Measurements from ENCODE around the gene GSN.

The GSN gene

DNA sequence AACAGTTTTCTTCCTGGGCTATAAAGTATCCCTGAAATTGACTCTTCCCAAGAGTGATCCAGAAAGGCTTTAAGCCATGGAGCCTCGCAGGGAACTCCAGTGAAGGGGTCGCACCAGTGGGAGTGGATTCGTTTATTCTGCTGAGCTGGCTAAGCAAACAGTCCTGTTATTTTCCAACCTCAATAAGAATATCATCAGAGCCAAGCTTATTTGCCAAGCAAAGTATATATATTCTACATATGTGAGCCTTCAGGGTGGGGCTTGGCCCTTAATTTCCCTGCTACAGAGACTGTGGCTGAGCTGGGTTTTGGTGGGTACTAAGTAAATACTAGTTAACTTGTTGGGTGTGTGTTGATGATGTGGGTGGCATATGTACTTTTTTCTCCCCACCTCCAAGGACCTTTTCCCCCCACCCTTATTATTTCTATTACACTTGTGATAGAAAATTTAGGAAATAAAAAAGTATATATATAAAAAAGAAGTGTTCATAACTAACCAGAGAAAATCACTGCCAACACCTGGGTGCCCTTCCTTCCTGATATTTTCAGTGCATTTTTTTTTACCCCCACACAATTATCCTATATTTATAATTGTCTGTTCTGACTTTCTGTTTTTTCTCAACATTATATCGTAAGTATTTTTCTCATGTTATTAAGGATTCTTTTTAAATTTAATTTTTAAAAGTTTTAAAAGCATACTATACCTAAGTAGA, 5.3 kb downstream of the GSN start:
- peak; percentile 13 for DNase-seq

DNA sequence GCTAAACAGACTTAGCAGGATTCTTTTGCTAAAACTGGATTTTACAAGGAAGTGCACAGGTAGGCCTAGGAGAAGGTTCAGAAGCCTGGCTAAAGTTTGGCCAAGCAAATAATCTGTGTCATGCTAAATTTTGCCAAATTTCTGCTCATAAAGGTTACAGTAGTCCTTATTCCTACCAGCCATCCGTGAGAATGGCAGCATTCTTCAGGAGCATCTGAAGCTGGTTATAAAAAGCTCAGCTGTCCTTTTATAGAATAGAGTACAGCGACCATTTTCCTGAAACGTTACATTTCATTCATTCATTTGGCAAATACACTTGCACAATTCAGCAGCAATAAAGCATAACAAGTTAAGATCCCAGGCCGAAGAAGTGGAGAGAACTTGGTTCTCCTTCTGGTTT, 6.9 kb downstream of the GSN start:
- no peak for DNase-seq

DNA sequence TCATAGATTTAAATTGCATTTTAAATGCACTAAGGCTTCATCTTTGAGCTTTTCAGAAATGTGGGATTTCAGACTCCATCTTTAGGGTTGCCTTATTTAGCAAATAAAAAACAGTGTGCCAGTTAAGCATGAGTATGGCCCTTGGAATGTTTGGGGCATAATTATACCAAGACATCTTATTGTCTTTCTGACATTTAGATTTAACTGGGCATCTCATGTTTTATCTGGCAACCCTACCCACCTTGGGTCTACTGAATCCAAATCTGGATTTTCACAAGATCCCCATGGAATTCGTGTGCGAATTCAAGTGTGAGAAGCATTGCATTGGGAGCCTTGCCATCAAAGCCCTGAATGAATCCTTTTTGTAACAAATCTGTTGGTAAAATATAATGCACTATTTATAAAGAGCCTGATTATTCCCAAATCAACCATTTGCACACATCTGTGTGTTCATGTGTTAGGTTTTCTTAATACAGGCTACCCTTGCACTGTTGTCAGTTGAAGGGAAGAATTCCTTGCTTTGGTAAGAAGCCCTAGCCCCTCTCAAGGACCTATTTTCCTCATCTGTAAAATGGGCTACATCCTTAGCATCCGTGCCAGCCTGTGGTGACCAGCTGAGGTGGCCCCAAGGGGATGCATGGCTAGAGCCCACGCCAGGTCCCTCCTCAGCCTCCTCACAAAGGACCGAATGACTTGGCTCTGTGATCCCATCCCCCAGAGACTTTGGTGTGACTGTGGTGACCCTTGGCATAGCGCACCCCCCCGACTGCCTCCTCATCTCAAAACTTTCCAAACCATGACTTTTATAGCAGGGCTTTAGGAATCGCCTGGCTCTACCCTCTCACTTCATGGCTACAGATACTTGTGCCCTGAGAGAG, 8.1 kb downstream of the GSN start:
- no peak for DNase-seq

DNA sequence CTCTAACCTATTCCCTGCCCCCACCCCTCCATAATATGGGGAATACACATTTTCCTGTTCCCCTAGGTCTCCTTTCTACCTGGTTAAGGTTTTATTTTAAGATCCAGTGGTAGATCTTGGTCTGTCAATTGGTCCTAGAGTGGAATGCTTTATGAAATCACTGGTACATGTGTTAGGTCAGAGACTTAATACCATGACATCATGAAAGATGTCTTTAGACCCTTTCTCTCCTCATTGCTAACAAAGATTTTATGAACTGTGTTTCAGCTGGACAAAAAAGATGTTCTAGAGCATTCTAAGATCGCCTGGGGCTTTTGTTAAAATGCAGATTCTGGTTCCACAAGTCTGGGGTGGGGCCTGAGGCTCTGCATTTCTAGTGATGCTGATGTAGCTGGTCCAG, 9.1 kb downstream of the GSN start:
- DNase-seq: peak; percentile 18

DNA sequence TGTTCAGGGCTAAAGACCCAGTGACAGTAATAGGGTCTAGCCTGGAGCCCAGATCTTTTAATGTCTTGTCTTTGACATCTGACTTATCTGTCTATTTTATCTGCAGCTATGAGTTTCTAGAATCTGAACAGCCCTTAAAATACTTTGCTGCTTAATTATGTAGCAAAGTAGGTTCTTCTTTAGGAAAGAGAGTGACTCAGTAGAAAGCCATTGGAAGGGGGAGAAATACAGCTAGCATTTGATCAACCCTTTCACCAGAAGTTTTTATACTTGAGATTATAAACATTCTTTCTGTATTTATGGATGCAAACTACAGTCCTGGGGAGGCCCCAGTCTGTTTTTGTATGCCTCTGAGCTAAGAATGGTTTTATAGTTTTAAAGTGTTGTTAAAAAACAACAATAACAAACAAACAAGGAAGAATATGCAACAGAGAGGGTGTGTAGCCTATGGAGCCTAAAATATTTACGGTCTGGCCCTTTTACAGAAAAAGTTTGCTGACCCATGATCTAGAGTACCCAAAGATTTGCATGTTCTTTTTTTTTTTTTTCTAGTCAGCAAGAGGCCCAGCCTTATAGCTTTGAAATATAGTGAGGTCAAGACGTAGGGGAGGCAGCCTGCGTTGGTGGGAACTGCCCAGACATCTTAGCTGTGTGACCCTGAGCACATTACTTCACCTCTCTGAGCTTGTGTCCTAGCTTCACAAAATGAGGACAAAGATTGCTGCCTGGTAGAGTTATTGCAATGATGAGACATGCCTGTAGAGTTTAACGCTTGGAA, 9.7 kb downstream of the GSN start:
- peak; percentile 14 for DNase-seq

DNA sequence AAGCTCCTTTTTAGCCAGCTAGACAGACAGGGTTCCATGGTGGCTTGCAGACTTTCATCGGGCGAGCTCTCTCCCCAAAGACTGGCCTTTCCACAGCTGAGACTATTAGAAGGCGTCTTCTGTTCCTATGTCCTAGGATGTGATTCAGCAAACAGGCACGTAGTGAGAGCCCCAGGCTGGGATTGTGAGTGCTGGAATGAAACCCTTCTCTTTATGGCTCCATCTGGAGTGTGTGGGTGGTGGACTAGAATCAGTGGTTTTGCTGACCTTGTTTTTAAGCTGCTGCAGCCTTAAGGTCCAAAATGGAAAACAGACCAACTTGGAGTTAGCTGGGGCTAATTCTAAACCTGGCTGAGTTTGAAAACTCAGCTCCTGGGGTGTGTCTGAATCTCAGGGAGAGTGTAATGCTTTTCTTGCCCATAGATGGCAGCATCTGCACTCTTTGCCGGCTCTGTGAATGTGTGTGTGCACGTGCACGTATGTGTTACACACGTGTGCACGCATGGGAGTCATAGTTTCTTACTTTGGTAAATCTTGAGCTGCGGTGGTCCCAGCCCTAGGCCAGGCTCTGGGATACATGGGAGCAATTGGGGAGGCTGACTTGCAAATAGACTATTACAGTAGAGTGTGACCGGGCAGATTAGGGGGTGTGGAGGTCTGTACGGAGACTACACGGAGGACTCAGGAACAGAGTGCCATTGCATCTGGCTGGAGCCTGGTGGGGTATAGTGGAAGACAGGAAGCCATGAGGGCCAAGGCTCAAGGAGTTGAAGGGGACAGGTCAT, 10.7 kb downstream of the GSN start:
- DNase-seq: peak; percentile 89

DNA sequence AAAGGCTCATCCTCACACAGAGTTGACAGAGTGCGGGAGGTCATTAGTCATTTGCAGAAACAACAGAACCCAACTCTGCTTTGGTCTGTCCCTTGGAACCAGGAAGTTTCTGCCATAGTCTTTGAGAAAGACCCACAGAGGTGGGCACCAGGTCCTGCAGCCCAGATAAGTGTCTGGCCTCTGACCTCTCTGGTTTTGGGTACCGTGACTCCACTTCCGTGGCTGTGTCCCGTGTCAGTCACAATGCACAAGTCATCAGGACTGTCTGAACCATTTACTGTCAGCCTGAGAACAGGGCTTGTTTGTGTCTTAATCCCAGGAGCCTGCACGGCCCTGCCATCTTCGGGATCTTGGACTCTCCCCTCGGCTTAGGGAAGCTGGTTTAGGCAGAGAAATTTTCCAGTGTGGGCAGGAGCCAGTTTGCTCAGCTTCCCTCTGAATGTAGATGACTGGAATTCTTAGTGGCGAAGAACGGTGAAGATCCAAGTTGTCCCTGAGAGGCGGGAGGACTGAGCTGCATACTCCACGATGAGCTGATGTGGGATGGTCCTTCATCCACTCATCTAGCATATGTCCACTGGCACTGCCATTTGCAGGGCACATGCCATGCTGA, 11.9 kb downstream of the GSN start:
- peak; percentile 8 for DNase-seq

DNA sequence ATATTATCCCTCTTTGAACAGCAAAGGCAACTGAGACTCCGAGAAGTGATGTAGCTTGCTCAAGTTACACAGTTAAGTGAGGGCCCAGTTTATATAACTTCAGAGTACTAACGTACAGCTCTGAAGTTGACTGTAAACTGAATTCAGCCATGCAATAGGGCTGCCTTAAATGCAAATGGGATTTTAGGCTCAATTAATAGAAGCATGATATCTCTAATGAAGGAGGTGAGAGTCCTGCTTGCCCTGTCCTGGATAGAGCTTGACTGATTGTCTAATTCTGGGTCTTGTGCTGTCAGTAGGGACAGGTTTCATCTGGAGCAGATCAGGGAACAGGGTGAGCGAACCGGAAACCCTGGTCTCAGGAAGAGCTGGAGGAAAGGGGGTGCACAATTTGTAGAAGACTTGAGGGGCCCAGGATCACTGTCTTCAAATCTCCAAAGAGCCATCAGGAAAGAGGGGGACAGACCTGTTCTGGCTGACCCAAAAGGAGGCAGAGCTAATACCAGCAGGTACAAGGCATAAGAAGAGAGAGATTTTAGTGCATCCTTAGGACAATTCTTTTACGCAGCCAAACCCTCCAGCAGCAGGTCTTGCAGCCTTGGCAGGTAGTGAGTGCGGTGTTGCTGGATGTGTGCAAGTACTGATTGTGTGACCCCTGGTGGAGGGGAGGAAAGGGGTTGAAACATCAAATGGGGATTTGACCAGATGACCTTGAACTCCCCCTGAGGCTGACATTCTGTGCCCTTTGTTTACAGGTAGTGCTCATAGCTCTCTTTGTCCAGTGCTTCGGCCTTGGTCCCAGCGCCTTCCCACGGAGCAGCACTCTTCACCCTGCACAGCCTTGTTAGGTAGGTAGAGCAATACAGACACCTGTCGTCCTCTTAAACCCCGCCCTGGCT, 13.0 kb downstream of the GSN start:
- no peak for DNase-seq

DNA sequence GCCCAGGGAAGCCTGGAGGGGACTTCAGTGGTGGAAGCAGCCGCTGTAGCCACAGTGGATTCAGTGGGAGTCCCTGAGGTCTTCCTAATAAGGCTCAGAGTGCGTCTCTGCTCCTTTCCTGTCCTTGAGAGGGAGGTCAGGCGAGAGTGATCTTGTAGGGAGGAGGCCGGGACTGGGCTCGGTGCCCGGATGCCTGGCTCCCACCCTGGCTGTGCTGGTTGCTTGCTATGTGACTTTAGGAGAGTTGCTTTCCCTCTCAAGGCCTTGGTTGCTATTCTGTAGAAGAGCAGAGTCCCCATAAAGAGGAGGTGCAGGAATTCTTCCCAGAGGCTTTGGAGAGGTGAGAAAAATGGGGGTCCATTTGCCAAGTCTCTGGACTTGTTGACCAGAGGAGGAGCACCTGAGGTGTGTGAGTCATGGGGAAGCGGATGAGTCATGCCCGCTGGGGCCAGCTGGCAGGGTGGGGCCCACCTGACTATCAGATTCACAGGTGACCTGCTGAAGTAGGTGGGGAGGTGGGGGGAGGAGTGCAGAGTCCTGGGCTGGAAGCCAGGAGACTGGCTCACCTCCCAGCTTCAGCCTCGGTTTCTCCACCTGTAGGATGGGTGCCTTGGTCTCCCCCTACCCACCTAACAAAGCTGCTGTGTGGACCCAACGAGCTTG, 13.8 kb downstream of the GSN start:
- DNase-seq: no peak

DNA sequence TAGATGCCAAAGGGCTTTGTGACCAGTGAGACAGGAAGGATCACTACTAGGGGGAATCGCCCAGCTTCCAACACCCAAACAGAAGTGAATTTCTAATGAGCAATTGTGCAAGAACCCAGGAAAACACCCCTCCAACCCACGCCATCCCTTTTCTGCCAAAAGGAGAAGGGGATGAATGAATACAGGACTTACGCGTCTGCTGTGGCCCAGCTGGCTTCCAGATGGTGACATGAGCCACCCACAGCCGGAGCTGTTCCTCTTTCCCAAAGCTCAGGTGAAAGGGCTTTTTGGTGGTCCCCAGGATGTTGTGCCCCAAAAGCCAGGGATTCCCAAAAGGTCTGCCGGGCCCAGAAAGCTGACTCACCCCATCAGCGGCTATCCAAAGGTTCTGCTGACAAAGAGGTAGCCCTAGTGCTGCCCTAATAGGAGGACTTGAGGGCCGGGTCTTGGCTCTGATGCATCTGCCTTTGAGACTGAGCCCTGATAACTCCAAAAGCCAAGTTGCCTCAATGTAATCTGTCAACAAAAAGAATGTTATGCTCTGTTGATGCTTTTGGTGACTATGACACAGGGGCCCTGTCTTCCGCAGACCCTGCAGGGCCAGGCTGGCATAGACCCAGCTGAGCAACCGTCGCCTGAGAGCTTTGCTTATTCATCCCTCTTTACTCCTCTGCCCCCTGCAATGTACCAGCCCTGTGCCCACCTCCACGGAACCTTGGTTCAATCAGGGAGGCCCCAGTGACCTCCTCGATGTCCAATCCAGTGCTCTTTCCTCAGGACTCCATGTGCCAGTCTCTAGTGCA, 14.5 kb downstream of the GSN start:
- peak; percentile 32 for DNase-seq

DNA sequence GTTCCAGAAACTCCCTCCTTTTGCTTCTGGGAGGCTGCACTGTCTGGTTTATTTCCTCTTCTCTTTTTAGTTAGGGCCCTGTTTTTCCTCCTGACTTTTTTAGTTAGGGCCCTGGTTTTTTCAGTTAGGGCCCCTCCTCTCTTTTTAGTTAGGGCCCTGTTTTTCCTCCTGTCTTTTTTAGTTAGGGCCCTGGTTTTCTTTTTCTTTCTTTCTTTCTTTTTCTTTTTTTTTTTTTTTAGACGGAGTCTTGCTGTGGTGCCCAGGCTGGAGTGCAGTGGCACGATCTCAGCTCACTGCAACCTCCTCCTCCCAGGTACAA, 15.1 kb downstream of the GSN start:
- DNase-seq: no peak

DNA sequence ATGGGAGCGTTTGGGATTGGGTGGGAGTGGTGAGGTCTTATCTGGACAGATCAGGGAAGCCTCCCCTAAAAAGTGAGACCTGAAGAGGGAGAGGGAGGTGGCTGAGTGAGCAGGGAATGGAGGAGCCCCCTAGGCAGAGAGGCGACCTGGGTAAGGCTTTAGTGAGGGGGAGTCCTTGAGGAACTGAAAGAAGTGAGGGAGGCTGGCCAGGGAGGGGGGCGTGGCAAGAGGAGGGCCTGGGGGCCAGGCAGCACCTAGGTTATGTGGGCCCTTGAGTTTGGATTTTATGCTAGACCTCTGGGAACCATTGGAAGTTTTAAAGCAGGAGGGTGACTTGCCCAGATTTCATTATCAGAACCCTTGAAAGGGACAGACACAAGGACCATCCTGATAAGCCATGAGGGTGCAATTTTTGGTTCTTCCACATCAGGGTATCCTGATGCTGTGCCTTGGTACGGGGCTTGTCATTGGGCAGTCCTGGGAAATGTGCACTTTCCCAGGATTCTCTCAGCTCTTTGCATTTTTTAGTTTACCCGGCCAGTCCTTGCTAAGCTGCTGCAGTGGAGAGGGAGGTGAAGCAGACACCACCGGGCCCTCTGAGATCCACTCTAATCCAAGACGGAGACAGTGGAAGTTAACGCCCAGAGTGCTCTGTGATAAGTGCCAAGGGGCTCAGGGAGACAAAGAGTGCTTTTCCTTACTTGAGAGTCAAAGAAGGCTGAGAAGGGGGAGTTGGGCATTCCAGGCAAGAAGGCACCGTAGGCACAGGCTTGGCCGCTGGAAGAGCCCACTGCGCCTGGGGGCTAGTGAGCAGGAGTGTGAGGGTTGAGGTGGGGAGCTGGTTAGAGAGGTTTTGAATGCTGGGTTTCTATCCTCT, 16.1 kb downstream of the GSN start:
- peak; percentile 58 for DNase-seq

DNA sequence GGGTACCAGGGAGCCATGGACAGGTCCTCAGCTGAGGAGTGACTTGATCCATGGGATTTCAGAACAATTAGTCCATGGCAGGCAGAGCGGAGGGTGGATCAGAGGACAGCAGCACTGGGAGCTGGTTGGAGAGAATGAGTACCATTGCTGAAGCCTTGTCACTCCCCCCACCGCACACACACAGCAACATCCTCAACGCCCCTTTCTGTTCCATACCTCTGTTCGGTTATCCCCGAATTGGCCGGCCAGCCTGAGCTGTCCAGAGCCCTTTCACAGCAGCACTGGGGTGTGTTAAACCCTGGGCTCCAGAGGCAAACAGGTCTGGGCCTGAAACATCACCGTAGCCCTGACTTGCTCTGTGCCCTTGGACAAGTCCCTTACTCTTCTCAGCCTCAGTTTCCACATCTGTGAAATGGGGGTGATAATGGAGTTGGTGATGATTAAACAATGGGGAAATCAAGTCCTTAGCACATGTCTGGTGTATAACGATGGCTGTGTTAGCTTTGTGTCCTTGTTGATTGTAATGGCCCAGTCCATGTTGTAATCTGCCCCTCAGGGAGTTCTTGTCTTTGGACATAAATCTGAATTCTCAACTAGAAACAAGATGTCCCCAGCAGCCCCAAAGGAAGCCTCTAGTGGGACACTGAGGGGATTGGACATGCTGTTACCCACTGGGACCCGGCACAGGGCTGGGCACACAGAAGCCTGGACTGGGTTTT, 16.9 kb downstream of the GSN start:
- DNase-seq: peak; percentile 8

DNA sequence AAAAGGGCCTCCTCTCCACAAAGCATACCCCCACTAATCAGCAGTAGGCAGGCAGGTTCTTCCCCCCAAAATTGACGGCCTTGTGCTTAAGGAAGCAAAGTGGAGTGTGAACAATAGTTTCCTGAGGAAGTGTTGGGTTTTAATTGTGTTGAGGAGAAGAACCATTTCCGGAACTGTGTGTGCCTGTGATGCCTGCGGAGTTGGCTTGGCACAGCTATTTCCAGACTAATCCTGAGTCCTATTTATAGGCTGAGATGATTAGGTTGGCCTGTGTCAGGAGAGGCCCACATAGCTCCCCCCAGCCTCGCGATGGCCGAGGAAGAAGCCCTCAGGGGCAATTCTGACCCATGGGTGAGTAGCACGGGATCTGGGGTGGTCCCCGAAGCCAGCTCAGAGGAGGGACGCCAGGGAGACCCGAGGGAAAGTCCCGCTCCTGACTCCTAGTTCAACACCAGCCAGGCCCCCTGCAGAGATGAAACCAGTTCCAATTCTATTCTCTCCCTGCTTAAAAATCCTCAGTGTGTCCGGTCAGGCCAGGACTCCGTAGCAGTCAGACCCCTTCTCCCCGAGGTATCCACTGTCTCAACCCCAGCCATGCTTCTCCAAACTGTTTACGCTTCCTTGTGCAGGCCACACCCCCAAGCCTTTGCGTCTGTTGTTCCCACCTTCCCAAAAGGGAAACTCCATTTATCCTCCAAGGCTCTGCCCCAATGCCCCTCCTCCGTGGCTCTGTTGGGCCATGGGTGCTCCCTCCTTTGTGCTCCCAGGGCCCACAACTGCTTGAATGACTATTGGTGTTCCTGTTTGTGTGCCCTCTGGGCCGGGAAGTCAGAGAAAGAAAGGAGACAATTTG, 18.1 kb downstream of the GSN start:
- DNase-seq: peak; percentile 49

DNA sequence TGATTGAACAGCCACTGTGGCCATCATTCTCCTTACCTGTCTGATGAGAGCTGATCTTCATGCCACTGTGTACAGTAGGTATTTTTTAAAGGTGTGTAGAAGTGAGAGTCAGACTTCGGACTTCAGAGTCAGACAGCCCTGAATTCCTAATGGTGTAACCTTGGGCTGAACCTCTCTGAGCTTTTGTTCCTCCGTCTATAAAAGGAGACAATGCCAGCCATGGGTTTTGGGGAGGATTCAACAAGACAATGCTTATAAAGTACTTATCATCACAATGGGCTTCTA, 18.7 kb downstream of the GSN start:
- DNase-seq: no peak

DNA sequence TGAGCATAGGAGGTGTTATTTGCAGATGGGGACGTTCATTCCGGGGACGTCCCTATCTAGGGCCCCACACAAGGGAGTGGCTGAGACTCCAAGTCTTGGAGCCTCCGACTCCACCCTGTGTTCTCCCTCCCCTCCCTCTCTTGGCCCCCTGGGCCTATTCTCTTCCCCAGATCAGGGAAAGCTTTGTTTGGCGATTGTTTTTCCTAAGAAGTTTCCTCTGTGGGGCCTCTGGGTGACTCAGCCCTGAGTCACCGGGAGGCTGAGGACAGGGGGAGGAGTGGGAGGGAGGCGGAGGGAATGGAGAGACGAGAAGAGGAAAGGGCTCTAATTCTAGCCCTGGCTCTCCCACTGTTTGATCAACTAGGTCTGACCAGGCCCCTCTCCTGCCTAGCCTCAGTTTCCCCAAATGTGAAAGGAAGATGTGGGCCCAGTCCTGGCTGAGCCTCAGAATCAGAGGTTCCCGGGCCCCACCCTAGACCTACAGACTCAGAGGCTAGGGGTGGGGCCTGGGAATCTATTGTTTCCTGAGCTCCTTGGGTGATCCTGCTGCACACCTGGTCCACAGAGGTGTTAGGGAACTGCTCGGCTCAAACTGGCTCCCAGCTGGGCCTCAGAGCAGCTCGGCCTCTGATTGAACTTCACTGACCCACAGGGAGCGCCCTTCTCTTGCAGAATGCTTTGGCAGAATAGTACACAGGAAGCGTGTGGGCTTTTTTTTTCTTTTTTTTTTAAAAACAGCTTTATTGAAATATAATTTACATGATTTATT, 19.2 kb downstream of the GSN start:
- DNase-seq: peak; percentile 88

DNA sequence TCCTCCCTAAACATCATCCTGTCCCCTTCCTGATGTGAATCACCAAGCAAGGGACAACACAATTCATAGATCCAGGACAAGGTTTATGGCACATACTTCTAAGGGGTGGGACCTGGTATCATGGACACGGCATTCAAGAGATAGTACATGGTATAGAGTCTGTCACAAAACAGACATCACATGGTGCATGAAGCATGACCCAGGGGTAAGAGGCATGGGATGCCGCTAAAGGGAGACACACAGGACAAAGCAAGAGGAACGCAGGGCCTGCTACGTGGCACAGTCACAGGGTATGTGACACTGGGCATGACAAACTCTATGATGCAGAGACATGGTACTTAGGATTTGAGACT, 20.7 kb downstream of the GSN start:
- no peak for DNase-seq

All from eye (tissue), 1 donor.